C4-2B (cell line): ENCODE measurements around the gene PRRT1.

ENCODE experiments used
- CTCF ChIP-seq: fragments of 450-650 bp; conservative IDR thresholded peaks from 2 replicates; pipeline ENCODE4 v1.5.1; 2017; ENCODE audit warnings: mild to moderate bottlenecking
- ZFX ChIP-seq: fragments of 450-650 bp; IDR thresholded peaks from 2 replicates; pipeline ENCODE4 v1.6.1; 2017

- TF ChIP-seq CTCF = no peak
- TF ChIP-seq ZFX = no peak
Measured at GRCh38 chr6:32198866-32199265, 47.1 kb upstream of the PRRT1 start.
